Measurements from ENCODE around the gene RBMS3. TPM values are rescaled to one million over a fixed set of nuclear protein-coding genes. Genes with fewer than 3 reads are reported as not detected.

Gene RBMS3
- total and polyA plus RNA-seq, 2 experiments from 2014 or later: 3.2 to 7.4 TPM

DNA sequence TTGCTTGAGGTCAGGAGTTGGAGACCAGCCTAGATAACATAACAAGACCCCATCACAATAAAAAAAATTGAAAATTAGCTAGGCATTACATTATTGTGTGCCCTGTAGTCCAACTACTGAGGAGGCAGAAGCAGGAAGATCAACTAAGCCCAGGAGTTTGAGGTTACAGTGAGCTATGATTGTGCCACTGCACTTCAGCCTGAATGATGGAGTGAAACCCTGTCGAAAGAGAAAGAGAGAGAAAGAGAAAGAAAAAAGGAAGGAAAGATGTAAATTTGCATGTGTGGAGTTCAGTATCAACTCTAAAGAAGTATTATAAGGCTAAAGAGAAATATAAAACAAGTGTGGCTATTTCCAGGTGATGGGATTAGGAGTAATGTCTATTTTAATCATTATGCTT, 661.4 kb downstream of the RBMS3 start:
- H3K4me2 ChIP-seq: no peak overlapping the region
- H3K27ac Mint-ChIP-seq: no peak overlapping the region
- DNase-seq (ENCODE audit: low spot score): no peak

More for the DNA sequence above, 661.4 kb downstream of the RBMS3 start:
- Histone ChIP-seq H3K79me2 (replicated peaks; ENCODE audit: insufficient read depth) (no peaks in the 10 kb centered on the region), H3K4me3 (no peak overlapping the region), H3F3A (replicated peaks; ENCODE audit: low read depth) (no peaks in the 10 kb centered on the region), H3K27me3 (ENCODE audit: insufficient read depth) (no peaks in the 10 kb centered on the region), H3K36me3 (ENCODE audit: insufficient read depth) (no peaks in the 10 kb centered on the region), H3K9me2 (ENCODE audit: insufficient read depth) (no peaks in the 10 kb centered on the region), H2AFZ (no peak overlapping the region), H4K20me1 (replicated peaks; ENCODE audit: insufficient read depth) (no peaks in the 10 kb centered on the region), H3K27ac (ENCODE audit: low read depth) (no peak overlapping the region), H3K4me1 (ENCODE audit: insufficient read depth) (no peaks in the 10 kb centered on the region)
- H3K9me3 Mint-ChIP-seq: no peaks in the 10 kb centered on the region
- no peaks in the 10 kb centered on the region for H3K4me1 Mint-ChIP-seq
- H3K4me3 Mint-ChIP-seq: no peak overlapping the region
- no peaks in the 10 kb centered on the region for H3K36me3 Mint-ChIP-seq (ENCODE audit: low read depth)
- TF ChIP-seq NANOG (IDR thresholded peaks at IDR 0.05; ENCODE audit: borderline replicate concordance): no peak
- TF ChIP-seq EZH2phosphoT487 (IDR thresholded peaks at IDR 0.05; ENCODE audit: unreplicated experiment): no peak
- no peak for TF ChIP-seq JUNB (IDR thresholded peaks at IDR 0.05; ENCODE audit: unreplicated experiment)
- TF ChIP-seq, protein P1, sequence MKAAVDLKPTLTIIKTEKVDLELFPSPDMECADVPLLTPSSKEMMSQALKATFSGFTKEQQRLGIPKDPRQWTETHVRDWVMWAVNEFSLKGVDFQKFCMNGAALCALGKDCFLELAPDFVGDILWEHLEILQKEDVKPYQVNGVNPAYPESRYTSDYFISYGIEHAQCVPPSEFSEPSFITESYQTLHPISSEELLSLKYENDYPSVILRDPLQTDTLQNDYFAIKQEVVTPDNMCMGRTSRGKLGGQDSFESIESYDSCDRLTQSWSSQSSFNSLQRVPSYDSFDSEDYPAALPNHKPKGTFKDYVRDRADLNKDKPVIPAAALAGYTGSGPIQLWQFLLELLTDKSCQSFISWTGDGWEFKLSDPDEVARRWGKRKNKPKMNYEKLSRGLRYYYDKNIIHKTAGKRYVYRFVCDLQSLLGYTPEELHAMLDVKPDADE (IDR thresholded peaks at IDR 0.05): no peak
- no peak for TF ChIP-seq ZNF331 (CRISPR knock-in tag; IDR thresholded peaks at IDR 0.05; ENCODE audit: low read depth)
- no peak for TF ChIP-seq ZNF114 (CRISPR knock-in tag; IDR thresholded peaks at IDR 0.05)
- TF ChIP-seq, protein P2, sequence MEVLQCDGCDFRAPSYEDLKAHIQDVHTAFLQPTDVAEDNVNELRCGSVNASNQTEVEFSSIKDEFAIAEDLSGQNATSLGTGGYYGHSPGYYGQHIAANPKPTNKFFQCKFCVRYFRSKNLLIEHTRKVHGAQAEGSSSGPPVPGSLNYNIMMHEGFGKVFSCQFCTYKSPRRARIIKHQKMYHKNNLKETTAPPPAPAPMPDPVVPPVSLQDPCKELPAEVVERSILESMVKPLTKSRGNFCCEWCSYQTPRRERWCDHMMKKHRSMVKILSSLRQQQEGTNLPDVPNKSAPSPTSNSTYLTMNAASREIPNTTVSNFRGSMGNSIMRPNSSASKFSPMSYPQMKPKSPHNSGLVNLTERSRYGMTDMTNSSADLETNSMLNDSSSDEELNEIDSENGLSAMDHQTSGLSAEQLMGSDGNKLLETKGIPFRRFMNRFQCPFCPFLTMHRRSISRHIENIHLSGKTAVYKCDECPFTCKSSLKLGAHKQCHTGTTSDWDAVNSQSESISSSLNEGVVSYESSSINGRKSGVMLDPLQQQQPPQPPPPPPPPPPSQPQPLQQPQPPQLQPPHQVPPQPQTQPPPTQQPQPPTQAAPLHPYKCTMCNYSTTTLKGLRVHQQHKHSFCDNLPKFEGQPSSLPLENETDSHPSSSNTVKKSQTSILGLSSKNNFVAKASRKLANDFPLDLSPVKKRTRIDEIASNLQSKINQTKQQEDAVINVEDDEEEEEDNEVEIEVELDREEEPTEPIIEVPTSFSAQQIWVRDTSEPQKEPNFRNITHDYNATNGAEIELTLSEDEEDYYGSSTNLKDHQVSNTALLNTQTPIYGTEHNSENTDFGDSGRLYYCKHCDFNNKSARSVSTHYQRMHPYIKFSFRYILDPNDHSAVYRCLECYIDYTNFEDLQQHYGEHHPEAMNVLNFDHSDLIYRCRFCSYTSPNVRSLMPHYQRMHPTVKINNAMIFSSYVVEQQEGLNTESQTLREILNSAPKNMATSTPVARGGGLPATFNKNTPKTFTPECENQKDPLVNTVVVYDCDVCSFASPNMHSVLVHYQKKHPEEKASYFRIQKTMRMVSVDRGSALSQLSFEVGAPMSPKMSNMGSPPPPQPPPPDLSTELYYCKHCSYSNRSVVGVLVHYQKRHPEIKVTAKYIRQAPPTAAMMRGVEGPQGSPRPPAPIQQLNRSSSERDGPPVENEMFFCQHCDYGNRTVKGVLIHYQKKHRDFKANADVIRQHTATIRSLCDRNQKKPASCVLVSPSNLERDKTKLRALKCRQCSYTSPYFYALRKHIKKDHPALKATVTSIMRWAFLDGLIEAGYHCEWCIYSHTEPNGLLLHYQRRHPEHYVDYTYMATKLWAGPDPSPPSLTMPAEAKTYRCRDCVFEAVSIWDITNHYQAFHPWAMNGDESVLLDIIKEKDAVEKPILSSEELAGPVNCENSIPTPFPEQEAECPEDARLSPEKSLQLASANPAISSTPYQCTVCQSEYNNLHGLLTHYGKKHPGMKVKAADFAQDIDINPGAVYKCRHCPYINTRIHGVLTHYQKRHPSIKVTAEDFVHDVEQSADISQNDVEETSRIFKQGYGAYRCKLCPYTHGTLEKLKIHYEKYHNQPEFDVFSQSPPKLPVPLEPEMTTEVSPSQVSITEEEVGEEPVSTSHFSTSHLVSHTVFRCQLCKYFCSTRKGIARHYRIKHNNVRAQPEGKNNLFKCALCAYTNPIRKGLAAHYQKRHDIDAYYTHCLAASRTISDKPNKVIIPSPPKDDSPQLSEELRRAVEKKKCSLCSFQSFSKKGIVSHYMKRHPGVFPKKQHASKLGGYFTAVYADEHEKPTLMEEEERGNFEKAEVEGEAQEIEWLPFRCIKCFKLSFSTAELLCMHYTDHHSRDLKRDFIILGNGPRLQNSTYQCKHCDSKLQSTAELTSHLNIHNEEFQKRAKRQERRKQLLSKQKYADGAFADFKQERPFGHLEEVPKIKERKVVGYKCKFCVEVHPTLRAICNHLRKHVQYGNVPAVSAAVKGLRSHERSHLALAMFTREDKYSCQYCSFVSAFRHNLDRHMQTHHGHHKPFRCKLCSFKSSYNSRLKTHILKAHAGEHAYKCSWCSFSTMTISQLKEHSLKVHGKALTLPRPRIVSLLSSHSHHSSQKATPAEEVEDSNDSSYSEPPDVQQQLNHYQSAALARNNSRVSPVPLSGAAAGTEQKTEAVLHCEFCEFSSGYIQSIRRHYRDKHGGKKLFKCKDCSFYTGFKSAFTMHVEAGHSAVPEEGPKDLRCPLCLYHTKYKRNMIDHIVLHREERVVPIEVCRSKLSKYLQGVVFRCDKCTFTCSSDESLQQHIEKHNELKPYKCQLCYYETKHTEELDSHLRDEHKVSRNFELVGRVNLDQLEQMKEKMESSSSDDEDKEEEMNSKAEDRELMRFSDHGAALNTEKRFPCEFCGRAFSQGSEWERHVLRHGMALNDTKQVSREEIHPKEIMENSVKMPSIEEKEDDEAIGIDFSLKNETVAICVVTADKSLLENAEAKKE (CRISPR knock-in tag; IDR thresholded peaks at IDR 0.05): no peak
- TF ChIP-seq EZH2 (IDR thresholded peaks at IDR 0.05; ENCODE audit: low read depth, unreplicated experiment): no peak
- TF ChIP-seq, protein P3, sequence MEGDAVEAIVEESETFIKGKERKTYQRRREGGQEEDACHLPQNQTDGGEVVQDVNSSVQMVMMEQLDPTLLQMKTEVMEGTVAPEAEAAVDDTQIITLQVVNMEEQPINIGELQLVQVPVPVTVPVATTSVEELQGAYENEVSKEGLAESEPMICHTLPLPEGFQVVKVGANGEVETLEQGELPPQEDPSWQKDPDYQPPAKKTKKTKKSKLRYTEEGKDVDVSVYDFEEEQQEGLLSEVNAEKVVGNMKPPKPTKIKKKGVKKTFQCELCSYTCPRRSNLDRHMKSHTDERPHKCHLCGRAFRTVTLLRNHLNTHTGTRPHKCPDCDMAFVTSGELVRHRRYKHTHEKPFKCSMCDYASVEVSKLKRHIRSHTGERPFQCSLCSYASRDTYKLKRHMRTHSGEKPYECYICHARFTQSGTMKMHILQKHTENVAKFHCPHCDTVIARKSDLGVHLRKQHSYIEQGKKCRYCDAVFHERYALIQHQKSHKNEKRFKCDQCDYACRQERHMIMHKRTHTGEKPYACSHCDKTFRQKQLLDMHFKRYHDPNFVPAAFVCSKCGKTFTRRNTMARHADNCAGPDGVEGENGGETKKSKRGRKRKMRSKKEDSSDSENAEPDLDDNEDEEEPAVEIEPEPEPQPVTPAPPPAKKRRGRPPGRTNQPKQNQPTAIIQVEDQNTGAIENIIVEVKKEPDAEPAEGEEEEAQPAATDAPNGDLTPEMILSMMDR (conservative IDR thresholded peaks at IDR 0.05; ENCODE audit: low read depth in 2 of 2): no peak
- no peak for TF ChIP-seq POLR2AphosphoS5 (IDR thresholded peaks at IDR 0.05; ENCODE audit: low read depth)
- TF ChIP-seq, protein P4, sequence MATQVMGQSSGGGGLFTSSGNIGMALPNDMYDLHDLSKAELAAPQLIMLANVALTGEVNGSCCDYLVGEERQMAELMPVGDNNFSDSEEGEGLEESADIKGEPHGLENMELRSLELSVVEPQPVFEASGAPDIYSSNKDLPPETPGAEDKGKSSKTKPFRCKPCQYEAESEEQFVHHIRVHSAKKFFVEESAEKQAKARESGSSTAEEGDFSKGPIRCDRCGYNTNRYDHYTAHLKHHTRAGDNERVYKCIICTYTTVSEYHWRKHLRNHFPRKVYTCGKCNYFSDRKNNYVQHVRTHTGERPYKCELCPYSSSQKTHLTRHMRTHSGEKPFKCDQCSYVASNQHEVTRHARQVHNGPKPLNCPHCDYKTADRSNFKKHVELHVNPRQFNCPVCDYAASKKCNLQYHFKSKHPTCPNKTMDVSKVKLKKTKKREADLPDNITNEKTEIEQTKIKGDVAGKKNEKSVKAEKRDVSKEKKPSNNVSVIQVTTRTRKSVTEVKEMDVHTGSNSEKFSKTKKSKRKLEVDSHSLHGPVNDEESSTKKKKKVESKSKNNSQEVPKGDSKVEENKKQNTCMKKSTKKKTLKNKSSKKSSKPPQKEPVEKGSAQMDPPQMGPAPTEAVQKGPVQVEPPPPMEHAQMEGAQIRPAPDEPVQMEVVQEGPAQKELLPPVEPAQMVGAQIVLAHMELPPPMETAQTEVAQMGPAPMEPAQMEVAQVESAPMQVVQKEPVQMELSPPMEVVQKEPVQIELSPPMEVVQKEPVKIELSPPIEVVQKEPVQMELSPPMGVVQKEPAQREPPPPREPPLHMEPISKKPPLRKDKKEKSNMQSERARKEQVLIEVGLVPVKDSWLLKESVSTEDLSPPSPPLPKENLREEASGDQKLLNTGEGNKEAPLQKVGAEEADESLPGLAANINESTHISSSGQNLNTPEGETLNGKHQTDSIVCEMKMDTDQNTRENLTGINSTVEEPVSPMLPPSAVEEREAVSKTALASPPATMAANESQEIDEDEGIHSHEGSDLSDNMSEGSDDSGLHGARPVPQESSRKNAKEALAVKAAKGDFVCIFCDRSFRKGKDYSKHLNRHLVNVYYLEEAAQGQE (IDR thresholded peaks at IDR 0.05; ENCODE audit: unreplicated experiment): no peak
- TF ChIP-seq STAT1 (IDR thresholded peaks at IDR 0.05; ENCODE audit: unreplicated experiment): no peak
- no peak for TF ChIP-seq CREB1 (CRISPR knock-in tag; IDR thresholded peaks at IDR 0.05; ENCODE audit: low read depth)
- H3K27me3 Mint-ChIP-seq (ENCODE audit: insufficient read depth, low read depth, poor library complexity): no peaks in the 10 kb centered on the region
- no peak for ATAC-seq
